GM12874 (cell line): Measurements from ENCODE around the gene MARF1.

Experiments
- CTCF ChIP-seq: IDR thresholded peaks from 2 replicates; pipeline ENCODE4 v1.5.1; 2011; ENCODE audit warnings: low read depth, mild to moderate bottlenecking, control low read depth, low read length, moderate library complexity; ENCODE audit not compliant: insufficient read depth

MARF1 gene

GRCh38 chr16:15581127-15581815 is 61.7 kb downstream of the MARF1 start:
- no peak for TF ChIP-seq CTCF

GRCh38 chr16:15578824-15579223 is 64.1 kb downstream of the MARF1 start:
- TF ChIP-seq CTCF = no peak

- TF ChIP-seq CTCF = no peak
These were observed 65.7 kb downstream of the MARF1 start for GRCh38 chr16:15576960-15577958.

- no peak for TF ChIP-seq CTCF
These were observed 67.5 kb downstream of the MARF1 start for GRCh38 chr16:15575293-15576049.

GRCh38 chr16:15574614-15574948 is 68.4 kb downstream of the MARF1 start:
- TF ChIP-seq CTCF = no peak

GRCh38 chr16:15573274-15573895 is 69.6 kb downstream of the MARF1 start:
- TF ChIP-seq CTCF = no peak
